IPS-11a (cell line): ENCODE data around the gene LY6G6D.

Source experiments
- H3K4me3 ChIP-seq: one replicate; pipeline ENCODE4 v1.5.1; 2013; ENCODE audit warnings: low read depth, low read length, control low read depth

The LY6G6D gene

GRCh38 chr6:31734247-31734820 is 19.2 kb downstream of the LY6G6D start:
- peak overlapping the region; percentile 83 for H3K4me3 ChIP-seq

- peak overlapping the region; percentile 83 for H3K4me3 ChIP-seq
Measured at GRCh38 chr6:31734821-31735406, 19.8 kb downstream of the LY6G6D start.

- H3K4me3 ChIP-seq, result peak within 1 kb of the TSS; percentile 83
Measured at GRCh38 chr6:31736021-31736767, 21.0 kb downstream of the LY6G6D start, which contains the start of gene CLIC1. Gene CLIC1 (minus strand): TSS chr6:31736530. CDS start chr6:31736300, 230 bp downstream.

GRCh38 chr6:31736768-31737314 is 21.7 kb downstream of the LY6G6D start:
- H3K4me3 ChIP-seq, result peak overlapping the region; percentile 83

- no peak overlapping the region for H3K4me3 ChIP-seq
Measured at GRCh38 chr6:31737315-31737990, 22.3 kb downstream of the LY6G6D start.

- H3K4me3 ChIP-seq, result no peak overlapping the region
Measured at GRCh38 chr6:31737991-31738979, 23.1 kb downstream of the LY6G6D start.

GRCh38 chr6:31739639-31740396 is 24.7 kb downstream of the LY6G6D start, which contains the start of gene MSH5:
Gene MSH5 (plus strand): TSS chr6:31740005. CDS start chr6:31740467, 462 bp downstream.
- H3K4me3 ChIP-seq, result peak within 1 kb of the TSS; percentile 40

GRCh38 chr6:31740397-31741223 is 25.5 kb downstream of the LY6G6D start:
- H3K4me3 ChIP-seq, result peak overlapping the region; percentile 40

GRCh38 chr6:31741815-31742214 is 26.7 kb downstream of the LY6G6D start:
- H3K4me3 ChIP-seq, result no peak overlapping the region

- no peak overlapping the region for H3K4me3 ChIP-seq
Measured at GRCh38 chr6:31742894-31743293, 27.7 kb downstream of the LY6G6D start.

- no peak overlapping the region for H3K4me3 ChIP-seq
Measured at GRCh38 chr6:31744422-31744821, 29.3 kb downstream of the LY6G6D start.

GRCh38 chr6:31749301-31750036 is 34.3 kb downstream of the LY6G6D start:
- no peak overlapping the region for H3K4me3 ChIP-seq

GRCh38 chr6:31750411-31751022 is 35.4 kb downstream of the LY6G6D start:
- no peak overlapping the region for H3K4me3 ChIP-seq

- no peak overlapping the region for H3K4me3 ChIP-seq
Measured at GRCh38 chr6:31752739-31753319, 37.7 kb downstream of the LY6G6D start.

GRCh38 chr6:31758281-31758680 is 43.1 kb downstream of the LY6G6D start:
- no peak overlapping the region for H3K4me3 ChIP-seq

- H3K4me3 ChIP-seq, result no peak overlapping the region
Measured at GRCh38 chr6:31760790-31761189, 45.6 kb downstream of the LY6G6D start.

GRCh38 chr6:31761343-31761742 is 46.2 kb downstream of the LY6G6D start:
- H3K4me3 ChIP-seq, result no peak overlapping the region
